ENCODE measurements around the gene PANX3. TPM values are rescaled to one million over a fixed set of nuclear protein-coding genes. Genes with fewer than 3 reads are reported as not detected.

Gene PANX3
- polyA plus RNA-seq, 4 donors: not detected

GRCh38 chr11:124656774-124657630, 45.8 kb downstream of the PANX3 start:
- no peak for DNase-seq (ENCODE audit: low read depth in 4 of 4, low spot score in 3 of 4)

GRCh38 chr11:124657904-124658303, 46.7 kb downstream of the PANX3 start:
- no peak for DNase-seq (ENCODE audit: low read depth in 4 of 4, low spot score in 3 of 4)

- no peak for DNase-seq (ENCODE audit: low read depth in 4 of 4, low spot score in 3 of 4)
These were observed 47.3 kb downstream of the PANX3 start for GRCh38 chr11:124658501-124658900.

- no peak for DNase-seq (ENCODE audit: low read depth in 4 of 4, low spot score in 3 of 4)
These were observed 47.8 kb downstream of the PANX3 start for GRCh38 chr11:124658986-124659385.

- no peak for DNase-seq (ENCODE audit: low read depth in 4 of 4, low spot score in 3 of 4)
These were observed 50.3 kb downstream of the PANX3 start for GRCh38 chr11:124661553-124661952.

- no peak for DNase-seq (ENCODE audit: low read depth in 4 of 4, low spot score in 3 of 4)
These were observed 50.9 kb downstream of the PANX3 start for GRCh38 chr11:124662106-124662505.

GRCh38 chr11:124663861-124664260, 52.6 kb downstream of the PANX3 start:
- DNase-seq (ENCODE audit: low read depth in 4 of 4, low spot score in 3 of 4): no peak

GRCh38 chr11:124667601-124668000, 56.4 kb downstream of the PANX3 start:
- DNase-seq (ENCODE audit: low read depth in 4 of 4, low spot score in 3 of 4): no peak

GRCh38 chr11:124669193-124669592, 58.0 kb downstream of the PANX3 start:
- DNase-seq (ENCODE audit: low read depth in 4 of 4, low spot score in 3 of 4): no peak

Other genes with a start within 250 kb of the PANX3 start
- gene OR8B2, start 226.9 kb upstream of the PANX3 start, polyA plus RNA-seq (ENCODE audit: insufficient read length in 4 of 4): not detected
- gene OR8B3, start 212.4 kb upstream of the PANX3 start, polyA plus RNA-seq (ENCODE audit: insufficient read length in 4 of 4): not detected
- not detected for gene OR8B4, start 186.6 kb upstream of the PANX3 start, polyA plus RNA-seq (ENCODE audit: insufficient read length in 4 of 4)
- not detected for gene OR8B8, start 165.7 kb upstream of the PANX3 start, polyA plus RNA-seq (ENCODE audit: insufficient read length in 4 of 4)
- not detected for gene OR8B12, start 67.8 kb upstream of the PANX3 start, polyA plus RNA-seq (ENCODE audit: insufficient read length in 4 of 4)
- gene OR8A1, start 41.4 kb upstream of the PANX3 start, polyA plus RNA-seq (ENCODE audit: insufficient read length in 4 of 4): not detected
- gene TBRG1, start 11.4 kb downstream of the PANX3 start, polyA plus RNA-seq (ENCODE audit: insufficient read length in 4 of 4): 10 to 100 TPM; 24.9 to 41.4 (median 28.7) TPM
- 10 to 100 TPM in 3 of 4 donors, 1 to 10 TPM in 1; 6.0 to 32.9 (median 31.4) TPM for gene SIAE, start 62.3 kb downstream of the PANX3 start, polyA plus RNA-seq (ENCODE audit: insufficient read length in 4 of 4)
- 10 to 100 TPM in 3 of 4 donors, 1 to 10 TPM in 1; 5.0 to 24.4 (median 19.2) TPM for gene SPA17, start 62.5 kb downstream of the PANX3 start, polyA plus RNA-seq (ENCODE audit: insufficient read length in 4 of 4)
- gene NRGN, start 128.5 kb downstream of the PANX3 start, polyA plus RNA-seq (ENCODE audit: insufficient read length in 4 of 4): 10 to 100 TPM in 3 of 4 donors, 1 to 10 TPM in 1; 5.6 to 29.4 (median 17.9) TPM
- gene VSIG2, start 140.8 kb downstream of the PANX3 start, polyA plus RNA-seq (ENCODE audit: insufficient read length in 4 of 4): 10 to 100 TPM in 2 of 4 donors, 1 to 10 TPM in 1, under 1 TPM in 1; 0.60 to 17.5 (median 9.6) TPM
- 10 to 100 TPM; 39.0 to 71.8 (median 67.0) TPM for gene ESAM, start 150.9 kb downstream of the PANX3 start, polyA plus RNA-seq (ENCODE audit: insufficient read length in 4 of 4)
- gene MSANTD2, start 189.0 kb downstream of the PANX3 start, polyA plus RNA-seq (ENCODE audit: insufficient read length in 4 of 4): 10 to 100 TPM; 25.1 to 44.7 (median 29.2) TPM

Data from left renal pelvis (tissue), 4 donors.